Right forelimb (tissue), 1 donor: ENCODE data around the gene PARD3B.

Experiments
- DNase-seq: peaks from one replicate; pipeline ENCODE4 v3.0.0-alpha.2; 2018

The PARD3B gene

DNA sequence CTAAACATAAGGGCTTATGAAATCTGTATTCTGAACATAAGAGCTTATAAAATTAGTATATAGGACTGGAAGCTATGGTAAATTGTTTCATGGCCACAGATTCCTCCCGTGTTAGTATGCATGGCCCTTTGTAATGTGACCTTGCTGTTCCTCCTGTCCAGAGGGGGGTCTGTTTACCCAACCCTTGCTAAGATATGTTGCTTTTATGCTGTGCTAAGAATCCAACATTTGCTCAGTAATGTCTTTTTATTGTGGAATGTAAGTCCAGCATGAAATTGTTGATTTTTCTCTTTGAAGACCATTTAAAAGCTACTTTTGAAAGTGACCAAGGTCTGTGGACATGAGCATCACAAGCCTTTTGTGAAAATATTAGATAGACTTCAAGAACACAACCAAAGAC is 485.4 kb downstream of the PARD3B start:
- no peak for DNase-seq

DNA sequence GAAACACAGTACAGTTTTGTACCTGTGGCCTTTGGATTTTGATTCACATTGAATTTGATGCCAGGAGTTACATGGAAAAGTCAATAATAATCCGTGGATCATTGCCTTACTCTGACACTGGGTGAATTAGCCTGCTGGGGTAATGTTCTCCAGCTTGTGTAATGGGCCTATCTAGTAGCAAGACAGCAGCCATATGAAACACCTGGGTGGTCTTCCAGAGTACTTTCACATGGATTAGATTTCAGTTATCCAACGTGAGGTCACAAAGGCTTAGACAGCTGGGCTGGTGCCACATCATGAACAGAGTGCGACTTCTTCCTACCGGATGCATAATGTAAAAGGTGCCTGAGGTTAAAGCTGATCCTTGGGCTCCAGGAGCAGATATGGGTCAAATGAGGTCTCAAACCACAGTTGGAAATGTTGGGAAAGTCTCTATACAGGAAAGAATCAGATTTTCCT is 486.8 kb downstream of the PARD3B start:
- DNase-seq, result no peak

DNA sequence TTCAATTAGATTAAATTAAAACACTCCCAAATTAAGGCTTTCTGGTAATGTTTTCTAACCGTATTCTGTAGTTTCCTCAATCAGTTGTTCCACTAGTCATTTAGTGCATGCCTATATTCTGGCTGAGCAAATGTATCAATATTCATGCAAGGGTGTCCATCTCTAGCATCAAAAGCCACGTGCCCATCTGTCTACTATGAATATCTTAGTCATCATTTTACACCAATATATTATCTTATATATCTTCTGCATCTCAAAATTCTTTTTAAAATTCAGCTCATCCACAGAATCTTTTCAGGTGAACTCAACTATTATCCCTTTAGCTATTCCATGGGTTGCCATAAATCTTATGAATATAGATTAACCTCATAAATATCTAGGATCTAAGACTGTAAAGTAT is 488.2 kb downstream of the PARD3B start:
- DNase-seq, result no peak

DNA sequence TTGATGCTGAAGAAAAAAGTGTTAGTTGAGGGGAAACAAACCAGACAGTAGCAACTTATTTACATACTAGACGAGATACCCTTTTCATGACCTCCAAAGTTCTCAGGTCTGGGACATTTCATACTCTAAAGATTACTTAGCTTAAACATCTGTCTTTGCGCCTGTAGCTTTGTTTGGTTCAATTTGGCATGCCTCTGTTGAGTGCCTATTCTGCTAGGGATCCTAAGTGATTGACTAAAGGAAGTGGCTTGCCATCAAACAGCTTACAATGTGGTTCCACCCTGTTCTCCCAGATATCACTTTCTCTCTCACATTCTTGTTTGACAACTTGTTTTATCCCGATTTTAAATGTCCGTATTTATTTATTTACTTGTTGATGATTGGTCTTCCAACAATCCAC is 488.8 kb downstream of the PARD3B start:
- no peak for DNase-seq

DNA sequence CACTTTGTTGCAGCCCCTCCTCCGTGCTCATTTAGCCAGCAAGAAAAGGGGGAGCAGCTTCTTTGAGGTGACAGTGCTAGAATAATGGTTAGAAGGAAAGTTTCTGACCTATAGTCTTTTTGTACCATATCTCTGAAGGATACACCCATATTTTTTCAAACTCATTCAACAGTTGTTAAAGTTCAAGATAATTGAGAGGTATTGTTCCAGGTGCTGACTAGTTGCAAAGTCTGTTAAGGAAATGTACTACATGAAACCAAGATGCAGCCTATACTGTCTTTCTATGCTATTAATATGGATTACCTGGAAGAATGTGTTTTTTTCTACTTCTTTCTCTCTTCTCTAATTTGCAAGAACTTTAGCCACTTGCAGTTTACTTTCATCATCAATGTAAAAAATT is 495.0 kb downstream of the PARD3B start:
- no peak for DNase-seq

DNA sequence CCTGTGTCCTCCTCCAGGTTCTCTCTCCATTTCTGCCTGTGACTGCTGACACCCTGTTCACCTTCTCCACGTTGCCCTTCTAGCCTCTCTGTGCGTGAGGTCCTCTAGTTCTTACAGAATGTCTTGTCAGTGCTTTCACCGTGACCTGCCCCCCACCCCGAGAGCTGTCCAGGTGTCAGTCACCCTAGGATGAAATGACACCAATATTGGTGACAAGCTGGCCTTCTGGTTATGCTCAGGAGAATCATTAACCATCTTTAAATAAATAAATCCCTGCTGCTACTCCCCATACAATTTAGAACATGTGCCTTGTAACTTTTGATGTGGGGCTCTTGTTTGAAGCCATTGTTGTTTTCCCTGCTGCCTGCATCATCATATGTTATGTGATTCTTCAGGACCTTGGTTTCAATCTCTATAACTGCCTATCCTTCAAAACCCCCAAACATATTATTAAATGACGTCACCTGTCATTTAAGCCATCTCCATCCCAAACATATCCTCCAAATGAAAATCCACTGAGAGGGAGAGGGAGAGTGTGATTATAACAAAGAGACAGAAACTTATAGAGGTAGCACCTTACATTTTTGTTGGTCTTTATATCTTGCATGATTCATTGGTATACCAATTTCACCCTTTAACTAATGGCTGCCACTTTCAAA is 496.3 kb downstream of the PARD3B start:
- DNase-seq, result no peak

DNA sequence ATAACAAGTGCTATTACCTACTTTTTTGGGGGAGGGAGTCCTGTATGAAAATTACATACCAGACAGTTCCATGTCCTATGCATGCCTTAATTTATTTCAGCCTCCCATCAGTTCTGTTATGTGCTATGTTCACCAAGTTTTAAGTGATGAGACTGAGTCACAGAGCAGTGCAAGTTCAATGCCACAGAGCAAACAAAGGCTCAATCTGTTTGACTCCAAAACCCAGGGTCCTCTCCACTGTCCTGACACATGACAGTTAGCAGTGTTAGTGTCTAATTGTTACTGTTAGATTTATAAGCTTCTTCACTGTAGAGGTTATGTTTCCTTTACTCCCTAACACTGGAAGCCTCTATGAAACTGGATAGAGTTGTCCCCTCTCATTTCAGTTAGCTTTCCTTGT is 498.0 kb downstream of the PARD3B start:
- DNase-seq, result no peak

DNA sequence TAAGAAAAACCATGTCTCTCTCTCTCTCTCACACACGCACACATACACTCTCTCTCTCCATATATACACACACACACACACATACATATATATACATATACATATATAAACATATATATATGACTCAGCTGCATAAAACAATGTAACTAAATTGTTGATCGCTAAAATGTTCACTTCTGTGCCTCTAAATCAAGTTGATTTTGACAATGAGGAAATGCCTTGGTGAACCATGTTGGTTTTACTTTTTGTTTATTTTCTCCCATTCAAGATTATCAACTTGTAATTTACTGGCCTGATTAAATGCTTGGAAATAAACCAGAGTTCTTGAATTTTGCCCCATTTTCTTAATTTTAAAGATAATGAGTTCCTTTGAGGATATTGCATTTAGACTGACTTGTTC is 500.4 kb downstream of the PARD3B start:
- no peak for DNase-seq

DNA sequence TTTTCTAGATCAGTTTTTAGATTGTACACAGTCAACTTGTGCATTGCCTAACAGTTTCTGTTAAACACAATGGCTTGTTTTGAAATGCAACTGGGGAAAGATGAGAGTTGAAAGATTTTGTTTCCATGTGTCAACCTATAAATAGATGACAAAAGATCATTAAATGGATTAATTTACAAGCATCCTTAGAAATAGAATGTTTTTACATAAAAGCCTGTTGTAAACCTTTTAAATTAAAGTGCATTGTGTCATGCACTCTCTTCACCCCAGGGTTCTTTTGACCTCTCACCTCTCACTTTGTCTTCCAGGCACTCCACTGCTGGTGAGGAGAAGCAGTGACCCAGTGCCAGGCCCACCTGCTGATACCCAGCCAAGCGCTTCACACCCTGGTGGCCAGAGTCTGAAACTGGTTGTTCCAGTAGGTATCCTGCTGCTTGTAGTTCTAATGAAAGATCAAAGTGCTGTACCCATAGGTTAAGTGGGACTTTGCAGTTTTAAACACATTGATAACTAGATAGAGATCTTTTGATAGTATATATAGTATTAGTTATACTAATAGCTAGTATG is 502.1 kb downstream of the PARD3B start:
- no peak for DNase-seq

DNA sequence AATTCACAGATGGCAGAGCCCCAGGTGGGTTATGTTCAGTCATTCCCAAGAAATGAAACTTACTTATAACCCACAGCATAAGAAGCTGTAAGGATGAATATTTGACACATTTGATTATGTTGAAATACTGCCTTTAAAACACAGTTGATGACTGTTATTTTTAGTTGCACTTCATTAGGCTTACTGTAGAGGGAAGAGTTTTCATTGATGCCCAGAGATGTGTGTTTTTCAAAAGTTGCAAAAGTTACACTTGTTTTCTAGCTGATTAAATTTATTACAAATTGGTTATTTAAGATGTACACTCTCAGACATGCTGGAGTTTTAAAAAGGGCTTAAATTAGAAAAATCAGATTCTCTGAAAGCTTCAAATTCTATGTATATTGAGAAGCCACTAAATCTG is 506.1 kb downstream of the PARD3B start:
- no peak for DNase-seq

DNA sequence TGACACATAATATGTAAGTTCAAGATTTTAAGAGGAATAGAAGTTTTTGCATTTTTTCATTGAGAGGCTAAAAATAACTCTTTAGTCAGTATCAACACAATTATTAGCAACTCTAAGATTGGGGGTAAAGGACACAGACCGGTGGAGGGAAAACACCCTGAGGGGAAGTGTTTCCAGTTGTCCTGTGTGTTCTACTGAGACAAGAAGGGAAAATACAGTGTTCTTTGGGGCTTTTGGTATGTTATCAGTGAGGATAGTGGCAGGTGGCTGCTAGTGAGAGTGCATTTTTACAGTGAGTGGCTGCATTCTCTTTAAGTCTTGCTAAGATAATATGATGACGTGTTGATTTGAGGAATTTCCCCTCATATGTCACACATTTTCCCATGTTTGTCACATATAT is 507.5 kb downstream of the PARD3B start:
- DNase-seq, result no peak

DNA sequence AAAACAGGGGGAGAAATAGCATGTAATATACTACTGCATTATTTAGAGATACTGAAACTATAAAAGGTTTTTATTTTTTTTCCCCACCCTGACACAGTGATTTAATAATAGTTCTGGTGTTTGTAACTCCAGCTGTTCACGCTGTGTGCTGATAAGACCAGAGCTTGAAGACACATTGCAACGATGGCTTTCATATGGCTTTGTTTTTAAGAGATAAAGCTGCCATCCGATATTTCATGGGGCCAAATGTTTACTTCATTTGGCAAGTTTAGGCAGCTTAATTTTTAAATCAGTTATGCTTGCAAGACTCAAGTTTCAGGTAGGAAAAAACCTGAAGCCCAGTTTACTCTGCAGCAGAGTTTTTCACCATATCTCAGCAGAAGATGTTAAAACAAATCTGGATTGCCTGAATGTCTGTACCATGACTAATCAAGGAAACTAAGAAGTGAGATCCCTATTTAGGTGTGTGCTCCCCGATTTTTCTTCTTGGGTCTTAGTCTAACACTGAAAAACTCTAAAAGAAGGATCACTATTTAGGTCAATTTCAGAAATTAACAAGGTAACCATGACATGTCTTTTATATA is 508.6 kb downstream of the PARD3B start:
- no peak for DNase-seq

DNA sequence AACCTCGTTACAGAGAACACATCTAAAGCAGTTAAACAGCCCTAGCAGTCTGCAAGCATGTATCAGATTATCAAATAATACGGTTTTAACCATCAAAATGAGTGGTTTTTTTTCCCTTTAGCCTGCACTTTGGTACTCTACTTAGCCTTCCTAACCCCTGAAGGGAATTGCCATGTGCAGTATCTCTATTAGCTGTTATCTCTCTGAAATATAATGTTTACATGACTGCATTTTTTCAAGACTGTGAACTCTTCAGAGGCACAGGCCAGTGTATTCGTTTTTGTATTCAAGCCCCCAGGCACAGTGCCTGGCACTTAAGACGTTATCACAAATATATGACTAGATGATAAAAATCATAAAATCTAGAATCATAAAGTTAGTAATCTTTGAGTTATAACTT is 509.5 kb downstream of the PARD3B start:
- no peak for DNase-seq

DNA sequence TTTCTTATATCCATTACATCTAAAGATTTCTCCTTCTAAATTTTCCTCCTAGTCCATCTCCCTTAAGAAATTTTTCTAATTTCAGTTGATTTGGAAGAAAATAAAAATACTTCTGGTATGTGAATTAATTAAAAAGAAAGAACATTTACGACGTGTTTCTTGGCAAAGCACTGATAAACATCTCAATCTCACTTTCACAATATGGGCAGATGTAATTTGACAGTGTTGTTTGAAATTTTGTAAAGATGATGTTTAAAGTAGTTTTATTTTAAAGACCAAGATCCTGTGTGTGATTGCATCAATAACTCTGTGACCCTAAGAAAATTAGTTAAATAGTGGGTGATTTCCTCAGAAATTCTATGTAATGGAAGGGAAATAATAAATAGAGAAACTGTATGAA is 510.0 kb downstream of the PARD3B start:
- no peak for DNase-seq

DNA sequence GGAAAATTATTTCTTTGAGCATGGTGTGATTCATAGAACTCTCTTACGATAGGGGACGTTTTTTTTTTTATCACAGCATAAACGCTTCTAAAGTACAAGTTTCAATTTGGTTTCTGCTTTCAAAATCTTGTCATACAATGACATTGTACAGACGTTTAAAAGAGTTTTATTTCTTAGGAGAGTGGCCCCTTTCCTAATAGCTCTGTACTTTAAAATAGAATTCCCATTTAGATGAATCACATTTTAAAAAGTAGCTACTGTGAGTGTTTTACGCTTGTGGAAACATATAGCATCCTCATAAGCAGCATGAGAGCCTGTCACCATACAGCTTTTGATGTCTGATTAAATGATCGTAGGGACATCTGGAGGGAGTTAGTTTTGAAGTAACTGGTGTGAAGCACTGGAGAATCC is 510.9 kb downstream of the PARD3B start:
- DNase-seq, result no peak

DNA sequence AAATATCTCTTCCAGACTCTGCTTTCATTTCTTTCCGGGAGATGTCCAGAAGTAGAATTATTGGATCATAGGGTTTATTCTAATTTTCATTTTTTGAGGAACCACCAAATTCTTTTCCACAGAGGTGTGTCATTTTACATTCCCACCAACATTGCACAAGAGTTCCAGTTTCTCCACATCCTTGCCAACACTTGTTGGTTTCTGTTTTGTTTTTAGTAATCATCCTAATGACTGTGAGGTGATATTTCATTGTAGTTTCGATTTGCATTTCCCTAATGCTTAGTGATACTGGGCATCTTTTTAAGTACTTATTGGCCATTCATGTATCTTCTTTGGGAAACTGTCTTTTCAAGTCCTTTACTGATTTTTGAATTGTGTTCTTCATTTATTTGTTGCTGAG is 513.1 kb downstream of the PARD3B start:
- no peak for DNase-seq

DNA sequence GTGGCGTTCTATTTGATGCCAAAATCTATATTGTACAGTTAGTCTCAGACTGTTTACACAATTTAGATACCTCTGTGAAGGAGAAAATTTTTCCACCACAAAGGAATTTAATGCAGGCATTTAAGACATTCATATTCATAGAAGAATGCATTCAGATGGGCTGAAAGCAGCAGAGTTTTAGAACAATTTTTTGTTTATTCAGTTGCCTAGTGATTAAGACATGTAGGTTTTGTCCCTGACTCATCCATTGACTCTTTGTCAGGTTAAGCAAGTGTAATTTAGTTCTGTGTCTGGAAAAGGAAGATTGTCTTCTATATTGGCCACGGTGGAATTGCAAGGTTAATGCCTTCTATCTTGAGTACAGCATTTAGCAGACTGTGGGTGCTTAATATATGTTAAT is 515.0 kb downstream of the PARD3B start:
- DNase-seq, result no peak

DNA sequence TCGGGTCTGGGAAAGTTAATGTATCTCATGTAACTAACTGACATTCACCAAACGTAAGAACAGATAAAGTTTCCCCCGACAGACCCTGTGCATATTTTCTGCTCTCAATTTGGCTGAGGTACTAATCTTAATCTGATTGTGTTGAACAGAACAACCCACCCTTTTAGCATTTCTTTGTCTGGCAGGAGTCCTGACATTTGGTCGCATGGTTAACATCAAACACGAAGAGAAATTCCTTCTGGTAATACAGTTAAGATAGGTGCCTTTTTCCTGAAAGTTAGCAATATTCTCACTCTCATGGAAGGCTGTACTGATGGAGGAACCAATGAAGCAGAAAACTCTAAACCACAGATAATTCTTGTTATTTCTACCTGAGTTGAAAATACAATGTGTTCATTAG is 520.8 kb downstream of the PARD3B start:
- no peak for DNase-seq

DNA sequence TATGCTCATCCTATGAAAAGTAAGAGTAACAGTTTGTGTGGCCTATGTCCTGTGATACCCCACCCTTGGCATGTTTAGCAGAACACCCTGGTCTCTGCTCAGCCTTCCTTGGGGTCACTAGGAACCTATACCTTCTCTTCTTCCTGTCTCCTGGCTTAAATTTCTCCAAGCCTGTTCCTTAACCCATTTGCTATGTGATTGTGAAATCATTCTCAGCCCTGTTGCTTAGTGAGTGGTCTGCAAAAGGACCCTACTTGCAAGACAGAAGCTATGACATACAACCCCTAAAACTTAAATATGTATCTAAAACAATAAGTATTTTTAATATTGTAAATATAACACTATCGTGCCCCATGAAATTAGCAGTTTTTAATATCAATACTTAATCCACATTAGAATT is 524.7 kb downstream of the PARD3B start:
- DNase-seq, result no peak

DNA sequence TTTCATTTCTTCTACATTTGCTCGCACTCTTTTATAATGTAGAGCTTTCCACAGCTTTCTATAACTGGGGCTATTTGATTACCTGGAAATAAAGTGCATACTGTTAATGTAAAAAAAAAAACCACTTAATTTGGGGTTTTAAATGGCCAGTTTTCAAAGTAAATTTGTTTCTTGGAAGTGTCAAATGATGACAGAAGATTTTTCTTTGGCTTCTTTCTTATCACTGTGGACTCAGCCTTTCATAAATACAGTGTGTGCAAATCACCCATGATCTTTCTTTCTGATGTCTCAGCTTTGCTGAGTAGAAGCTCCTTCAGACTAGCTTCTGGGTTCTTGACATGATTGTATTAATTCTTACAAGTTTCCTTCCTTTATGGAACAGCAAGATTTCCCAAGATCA is 525.6 kb downstream of the PARD3B start:
- DNase-seq, result no peak

DNA sequence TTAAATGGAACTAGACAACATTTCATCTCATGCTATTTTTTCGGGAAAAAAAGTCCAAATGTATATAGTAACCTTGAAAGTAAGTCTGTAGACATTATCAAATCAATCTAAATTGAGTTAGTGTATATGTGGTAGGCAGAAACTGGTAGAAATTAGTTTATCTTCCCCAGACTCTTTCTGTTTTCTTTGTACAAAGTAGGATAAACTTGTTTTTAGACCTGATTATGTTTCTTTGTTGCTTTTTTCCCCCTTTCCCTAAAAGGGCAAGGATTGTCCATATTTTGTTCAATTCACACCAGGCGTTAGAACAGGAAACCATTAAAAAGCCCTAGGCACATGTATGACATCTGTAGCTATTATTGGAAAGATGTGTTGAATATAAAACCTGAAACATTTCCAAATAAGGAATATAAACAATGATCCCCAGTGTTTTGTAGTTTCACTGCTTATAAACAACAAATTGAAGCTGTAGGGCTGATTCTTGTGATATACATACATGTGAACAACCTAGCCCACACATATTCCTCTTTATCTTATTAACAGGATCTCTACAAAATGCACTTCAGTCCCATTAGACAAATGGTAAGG is 528.3 kb downstream of the PARD3B start:
- no peak for DNase-seq

DNA sequence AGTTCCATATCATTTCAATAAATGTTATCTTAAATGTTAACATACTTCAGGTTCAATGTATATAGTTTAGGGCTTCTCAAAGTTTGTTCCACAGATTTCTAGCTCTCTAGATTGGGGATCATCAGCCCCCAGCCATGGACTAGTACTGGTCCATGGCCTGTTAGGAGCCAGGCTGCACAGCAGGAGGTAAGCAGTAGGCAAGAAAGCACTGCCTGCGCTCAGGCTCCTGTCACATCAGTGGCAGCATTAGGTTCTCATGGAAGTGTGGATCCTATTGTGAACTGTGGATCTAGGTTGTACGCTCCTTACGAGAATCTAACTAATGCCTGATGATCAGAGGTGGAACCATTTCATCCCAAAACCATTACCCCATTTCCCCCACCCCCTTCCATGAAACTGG is 531.1 kb downstream of the PARD3B start:
- DNase-seq, result no peak

DNA sequence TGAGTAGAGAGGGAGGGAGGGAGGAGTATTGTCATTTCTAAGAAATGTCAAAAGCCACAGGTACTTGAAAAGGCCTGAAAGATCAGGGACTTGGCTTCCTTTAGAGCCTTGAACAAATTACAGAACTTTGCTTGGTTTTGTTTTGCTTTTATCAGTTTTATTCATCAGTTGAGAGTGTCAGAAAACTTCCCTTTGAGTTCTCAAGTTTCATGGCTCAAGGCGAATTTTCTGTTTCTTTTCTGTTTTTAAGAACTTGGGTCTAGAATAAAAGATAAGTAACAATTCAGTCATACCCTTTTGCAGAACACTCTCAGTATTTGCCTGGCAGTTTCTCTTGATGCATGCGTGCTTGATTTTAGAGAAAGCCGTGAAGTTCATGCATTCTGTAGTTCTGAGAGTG is 531.9 kb downstream of the PARD3B start:
- no peak for DNase-seq

DNA sequence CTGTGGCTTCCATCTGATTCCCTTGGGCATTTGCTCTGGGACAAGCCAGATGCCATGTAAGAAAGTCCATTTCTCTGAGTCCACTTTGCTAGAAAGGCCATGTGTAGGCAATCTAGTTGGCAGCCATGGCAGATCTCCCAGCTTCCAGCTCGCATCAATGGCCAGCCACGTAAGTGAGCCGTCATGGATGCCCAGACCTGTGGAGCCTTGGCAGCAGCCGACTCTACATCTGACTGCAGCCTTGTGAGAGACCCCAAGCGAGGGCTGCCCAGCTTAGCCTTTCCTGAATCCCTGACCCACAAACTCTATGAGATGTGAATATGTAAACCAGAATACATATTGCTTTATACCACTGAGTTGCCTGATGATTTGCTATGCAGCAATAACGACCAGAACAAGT is 533.5 kb downstream of the PARD3B start:
- DNase-seq, result no peak

DNA sequence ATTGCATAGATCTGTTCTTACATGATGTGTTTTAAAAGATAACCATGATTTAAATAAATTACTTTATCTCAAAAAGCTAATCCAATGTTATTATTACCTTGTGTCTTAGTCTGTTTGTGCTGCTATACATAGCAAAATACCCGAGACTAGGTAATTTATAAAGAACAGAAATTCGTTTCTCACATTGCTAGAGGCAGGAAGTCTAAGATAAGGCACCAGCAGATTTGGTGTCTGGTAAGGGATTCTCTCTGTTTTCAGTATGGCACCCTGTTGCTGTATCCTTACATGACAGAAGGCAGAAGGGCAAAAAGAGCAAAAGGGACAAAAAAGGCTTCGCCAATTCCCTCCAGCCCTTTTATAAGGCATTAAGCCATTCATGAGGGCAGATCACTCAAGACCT is 533.9 kb downstream of the PARD3B start:
- no peak for DNase-seq
